NCI-H82 (cell line): ENCODE results near the gene C1orf159.

ENCODE experiments used
- DNase-seq: peaks from one replicate; lab custom pipeline; 2025; lab: John Stamatoyannopoulos, UW

Gene C1orf159

GRCh38 chr1:1132042-1132950 lies 16.4 kb upstream of the C1orf159 start:
- no peak for DNase-seq

GRCh38 chr1:1130206-1131120 lies 14.6 kb upstream of the C1orf159 start:
- no peak for DNase-seq

GRCh38 chr1:1129381-1129821 lies 13.5 kb upstream of the C1orf159 start:
- DNase-seq: no peak

- DNase-seq: no peak
Measured at GRCh38 chr1:1128454-1129139, 12.7 kb upstream of the C1orf159 start.

- DNase-seq: no peak
Measured at GRCh38 chr1:1127551-1128451, 11.9 kb upstream of the C1orf159 start.

- DNase-seq: no peak
Measured at GRCh38 chr1:1125945-1126344, 10.1 kb upstream of the C1orf159 start.

GRCh38 chr1:1124786-1125642 lies 9.1 kb upstream of the C1orf159 start:
- DNase-seq: no peak

GRCh38 chr1:1124508-1124785 lies 8.6 kb upstream of the C1orf159 start:
- DNase-seq: no peak

GRCh38 chr1:1123581-1124507 lies 8.0 kb upstream of the C1orf159 start:
- DNase-seq: no peak

GRCh38 chr1:1122981-1123480 lies 7.1 kb upstream of the C1orf159 start:
- peak; percentile 40 for DNase-seq

GRCh38 chr1:1122078-1122811 lies 6.4 kb upstream of the C1orf159 start:
- peak; percentile 82 for DNase-seq

GRCh38 chr1:1121611-1122077 lies 5.8 kb upstream of the C1orf159 start:
- no peak for DNase-seq

- DNase-seq: peak; percentile 88
Measured at GRCh38 chr1:1120866-1121591, 5.1 kb upstream of the C1orf159 start.

GRCh38 chr1:1120096-1120495 lies 4.2 kb upstream of the C1orf159 start:
- no peak for DNase-seq

GRCh38 chr1:1119272-1119890 lies 3.5 kb upstream of the C1orf159 start:
- DNase-seq: peak; percentile 75

- DNase-seq: no peak
Measured at GRCh38 chr1:1118876-1119220, 3.0 kb upstream of the C1orf159 start.
